ENCODE results near the gene PPP1R12B.

DNA sequence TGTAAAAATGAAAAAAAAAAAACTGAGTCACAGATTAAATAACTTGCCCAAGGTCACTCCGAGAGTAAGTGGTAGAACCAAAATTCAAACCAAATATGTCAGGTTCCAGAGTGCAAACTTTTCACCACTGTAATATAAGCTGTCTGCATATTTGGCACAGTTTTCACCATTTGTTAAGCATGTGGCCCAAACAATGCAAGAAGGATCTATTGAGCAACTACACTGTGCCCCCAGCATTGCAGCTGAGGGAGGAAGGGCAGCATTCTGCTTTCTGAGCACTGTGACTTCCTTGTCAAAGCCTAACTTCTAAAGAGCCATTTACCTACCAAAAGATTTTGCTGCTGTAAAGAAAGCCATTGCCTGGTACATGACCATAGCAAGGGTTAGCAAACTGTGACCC, 228.3 kb downstream of the PPP1R12B start:
- TF ChIP-seq POLR2A (IDR thresholded peaks at IDR 0.05; ENCODE audit: low read depth, low read length) (no peak), CTCF (IDR thresholded peaks at IDR 0.05; ENCODE audit: extremely low read depth in 1 of 2, insufficient read depth in 1 of 2, low read depth in 1 of 2, low read length in 2 of 2) (no peak), JUN (IDR thresholded peaks at IDR 0.05; ENCODE audit: borderline replicate concordance, insufficient read depth, insufficient read length, low read depth) (no peak), MYC (IDR thresholded peaks at IDR 0.05; ENCODE audit: low read depth, low read length) (no peak), POLR2AphosphoS5 (IDR thresholded peaks at IDR 0.05; ENCODE audit: insufficient read depth, low read depth, low read length) (no peak), EZH2 (IDR thresholded peaks at IDR 0.05; ENCODE audit: borderline replicate concordance, low read depth, low read length, severe bottlenecking) (no peak), FOS (IDR thresholded peaks at IDR 0.05; ENCODE audit: borderline replicate concordance, insufficient read depth, low read length) (no peak)
- TF ChIP-seq, protein P1, sequence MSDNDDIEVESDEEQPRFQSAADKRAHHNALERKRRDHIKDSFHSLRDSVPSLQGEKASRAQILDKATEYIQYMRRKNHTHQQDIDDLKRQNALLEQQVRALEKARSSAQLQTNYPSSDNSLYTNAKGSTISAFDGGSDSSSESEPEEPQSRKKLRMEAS (IDR thresholded peaks at IDR 0.05; ENCODE audit: insufficient read depth, insufficient read length): no peak
